ENCODE data around the gene RPS3A. TPM values are rescaled to one million over a fixed set of nuclear protein-coding genes. Genes with fewer than 3 reads are reported as not detected.

The RPS3A gene
- total and polyA plus RNA-seq, 12 donors, result 1,018 to 2,884 (median 1,601) TPM

DNA sequence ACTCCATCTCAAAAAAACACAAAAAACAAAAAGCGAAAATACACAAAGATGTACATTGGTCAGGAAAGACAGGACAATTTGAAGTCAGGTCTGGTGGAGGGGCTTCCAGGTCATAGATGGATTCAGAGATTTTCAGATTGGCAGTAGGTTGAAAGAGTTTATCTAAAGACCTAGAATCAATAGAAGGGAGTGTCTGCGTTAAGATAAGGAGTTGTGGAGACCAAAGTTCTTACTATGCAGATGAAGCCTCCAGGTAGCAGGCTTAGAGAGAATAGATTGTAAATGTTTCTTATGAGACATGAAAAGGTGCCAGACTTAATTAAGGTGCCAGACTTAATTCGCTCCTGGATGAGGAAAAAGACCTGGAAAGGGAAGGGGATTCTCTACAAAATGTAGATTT lies 6.9 kb upstream of the RPS3A start:
- Histone ChIP-seq H3K36me3 (replicated peaks in 1 of 2) (no peaks in the 10 kb centered on the region), H3K4me1 (replicated peaks in 1 of 2) (no peaks in the 10 kb centered on the region), H3K27ac (no peak overlapping the region), H3K4me3 (no peak overlapping the region), H3K9me3 (replicated peaks in 1 of 3) (no peaks in the 10 kb centered on the region), H3K27me3 (no peaks in the 10 kb centered on the region)
- intact Hi-C loops (cut with DNase I), result no loop called here
- TF ChIP-seq POLR2A (IDR thresholded peaks at IDR 0.05), result no peak
- TF ChIP-seq, protein P1, sequence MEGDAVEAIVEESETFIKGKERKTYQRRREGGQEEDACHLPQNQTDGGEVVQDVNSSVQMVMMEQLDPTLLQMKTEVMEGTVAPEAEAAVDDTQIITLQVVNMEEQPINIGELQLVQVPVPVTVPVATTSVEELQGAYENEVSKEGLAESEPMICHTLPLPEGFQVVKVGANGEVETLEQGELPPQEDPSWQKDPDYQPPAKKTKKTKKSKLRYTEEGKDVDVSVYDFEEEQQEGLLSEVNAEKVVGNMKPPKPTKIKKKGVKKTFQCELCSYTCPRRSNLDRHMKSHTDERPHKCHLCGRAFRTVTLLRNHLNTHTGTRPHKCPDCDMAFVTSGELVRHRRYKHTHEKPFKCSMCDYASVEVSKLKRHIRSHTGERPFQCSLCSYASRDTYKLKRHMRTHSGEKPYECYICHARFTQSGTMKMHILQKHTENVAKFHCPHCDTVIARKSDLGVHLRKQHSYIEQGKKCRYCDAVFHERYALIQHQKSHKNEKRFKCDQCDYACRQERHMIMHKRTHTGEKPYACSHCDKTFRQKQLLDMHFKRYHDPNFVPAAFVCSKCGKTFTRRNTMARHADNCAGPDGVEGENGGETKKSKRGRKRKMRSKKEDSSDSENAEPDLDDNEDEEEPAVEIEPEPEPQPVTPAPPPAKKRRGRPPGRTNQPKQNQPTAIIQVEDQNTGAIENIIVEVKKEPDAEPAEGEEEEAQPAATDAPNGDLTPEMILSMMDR (IDR thresholded peaks at IDR 0.05), result no peak
- DNase-seq, result no peak
- WGBS, 4 donors, result 80 to 84% (median 83%) methylated on average over 3 of the region's 3 CpGs

DNA sequence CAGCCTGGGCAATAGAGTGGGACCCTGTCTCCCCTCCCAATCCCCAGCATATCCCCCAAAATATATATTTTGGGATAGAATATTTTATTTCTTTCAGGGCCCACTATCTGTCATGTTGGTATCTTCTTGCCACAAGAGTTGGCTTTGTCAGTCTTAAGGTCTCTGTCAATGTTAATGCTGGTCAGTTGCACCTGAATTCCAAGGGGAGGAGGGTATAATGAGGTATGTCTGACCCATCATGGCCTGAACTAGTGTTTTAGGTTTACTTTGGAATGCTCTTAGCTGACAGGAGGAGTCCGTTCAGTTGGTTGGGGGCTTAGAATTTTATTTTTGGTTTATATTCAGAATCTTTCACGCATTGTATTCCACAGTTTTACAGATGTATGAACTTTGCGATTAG lies 6.2 kb upstream of the RPS3A start:
- no peak for TF ChIP-seq POLR2A (IDR thresholded peaks at IDR 0.05)
- TF ChIP-seq, protein P1 (IDR thresholded peaks at IDR 0.05), result no peak
- intact Hi-C loops (cut with DNase I), result no loop called here
- Histone ChIP-seq H3K27ac (no peak overlapping the region), H3K9me3 (replicated peaks in 1 of 3) (no peaks in the 10 kb centered on the region), H3K4me1 (replicated peaks in 1 of 2) (no peaks in the 10 kb centered on the region), H3K4me3 (no peak overlapping the region), H3K36me3 (replicated peaks in 1 of 2) (no peaks in the 10 kb centered on the region), H3K27me3 (no peaks in the 10 kb centered on the region)
- 64 to 65% (median 65%) methylated on average over 3 of the region's 3 CpGs for WGBS, 4 donors
- no peak for DNase-seq

DNA sequence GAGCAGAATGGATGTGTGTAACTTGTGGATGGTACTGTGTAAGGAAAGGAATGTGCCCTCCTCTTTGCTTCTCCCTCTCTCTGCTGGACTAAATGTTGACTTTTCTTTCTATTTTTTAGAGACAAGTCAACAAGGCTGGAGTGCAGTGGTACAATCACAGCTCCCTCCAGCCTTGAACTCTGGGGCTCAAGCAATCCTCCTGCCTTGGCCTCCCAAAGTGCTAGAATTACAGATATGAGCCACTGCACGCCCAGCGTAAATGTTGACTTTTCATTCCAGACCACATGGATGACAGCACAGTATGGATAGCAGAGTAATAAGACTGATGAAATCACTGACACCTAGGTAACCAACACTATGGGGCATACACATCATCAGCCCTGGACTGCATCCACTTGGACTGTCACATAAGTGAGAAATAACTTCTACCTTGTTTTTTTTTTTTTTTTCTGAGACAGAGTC lies 5.1 kb upstream of the RPS3A start:
- Histone ChIP-seq H3K4me1 (replicated peaks in 1 of 2) (no peaks in the 10 kb centered on the region), H3K9me3 (replicated peaks in 1 of 3) (no peaks in the 10 kb centered on the region), H3K27me3 (no peaks in the 10 kb centered on the region), H3K4me3 (no peak overlapping the region), H3K27ac (no peak overlapping the region), H3K36me3 (replicated peaks in 1 of 2) (no peaks in the 10 kb centered on the region)
- WGBS, 4 donors, result 58 to 73% (median 63%) methylated on average over 2 of the region's 2 CpGs
- no peak for DNase-seq
- intact Hi-C loops (cut with DNase I), result no loop called here
- TF ChIP-seq, protein P1 (IDR thresholded peaks at IDR 0.05), result no peak
- TF ChIP-seq POLR2A (IDR thresholded peaks at IDR 0.05), result no peak

DNA sequence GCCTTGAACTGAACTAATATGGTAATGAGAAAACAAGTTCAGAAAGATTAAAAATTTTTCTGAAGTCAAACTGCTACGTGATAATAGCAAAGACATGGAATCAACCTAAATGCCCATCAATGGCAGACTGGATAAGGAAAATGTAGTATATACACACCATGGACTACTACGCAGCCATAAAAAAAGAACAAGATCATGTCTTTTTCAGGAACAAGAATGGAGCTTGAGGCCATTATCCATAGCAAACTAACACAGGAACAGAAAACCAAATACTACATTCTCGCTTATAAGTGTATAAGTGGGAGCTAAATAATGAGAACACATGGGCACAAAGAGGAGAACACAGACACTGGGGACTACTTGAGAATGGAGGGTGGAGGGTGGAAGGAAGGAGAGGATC lies 4.3 kb upstream of the RPS3A start:
- 78 to 97% (median 91%) methylated on average over 3 of the region's 3 CpGs for WGBS, 4 donors
- H3K27ac ChIP-seq, result no peak overlapping the region
- intact Hi-C loops (cut with DNase I), result no loop called here

More for the DNA sequence above, 4.3 kb upstream of the RPS3A start:
- H3K4me3 ChIP-seq, result no peak overlapping the region
- no peaks in the 10 kb centered on the region for H3K4me1 ChIP-seq (replicated peaks in 1 of 2)
- H3K36me3 ChIP-seq (replicated peaks in 1 of 2), result no peaks in the 10 kb centered on the region
- H3K27me3 ChIP-seq, result no peaks in the 10 kb centered on the region
- TF ChIP-seq, protein P1 (IDR thresholded peaks at IDR 0.05), result no peak
- TF ChIP-seq POLR2A (IDR thresholded peaks at IDR 0.05), result no peak
- no peak for DNase-seq
- H3K9me3 ChIP-seq (replicated peaks in 1 of 3), result no peaks in the 10 kb centered on the region
